ENCODE data around the gene ERC2.

ERC2 gene

DNA sequence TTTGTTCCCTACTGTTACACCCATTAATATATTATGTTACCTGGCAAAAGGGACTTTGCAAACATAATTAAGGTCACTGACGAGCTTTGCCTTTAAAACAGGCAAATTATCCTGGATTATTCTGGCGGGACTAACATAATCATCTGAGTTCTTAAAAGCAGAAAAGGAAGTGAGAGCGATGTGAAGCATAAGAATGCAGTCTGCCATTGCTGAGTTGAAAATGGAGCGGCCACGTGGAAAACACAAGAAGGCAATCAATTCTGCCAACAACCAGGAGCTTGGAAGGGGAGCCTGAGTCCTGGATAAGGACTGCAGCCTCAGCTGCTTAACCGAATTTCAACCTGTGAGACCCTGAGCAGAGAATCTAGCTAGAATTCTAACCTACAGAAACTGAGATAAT, 653.0 kb downstream of the ERC2 start:
- no peaks in the 10 kb centered on the region for H3K9me3 ChIP-seq (ENCODE audit: low read length)
- no peak overlapping the region for H2AFZ ChIP-seq (ENCODE audit: low read depth, low read length)
- H3K27me3 ChIP-seq (ENCODE audit: insufficient read depth, low read length): no peaks in the 10 kb centered on the region
- H3K4me3 ChIP-seq (ENCODE audit: low read length): no peak overlapping the region
- H3K36me3 ChIP-seq (ENCODE audit: insufficient read depth, low read length): no peaks in the 10 kb centered on the region
- H3K4me1 ChIP-seq (ENCODE audit: insufficient read depth, low read length): no peaks in the 10 kb centered on the region

DNA sequence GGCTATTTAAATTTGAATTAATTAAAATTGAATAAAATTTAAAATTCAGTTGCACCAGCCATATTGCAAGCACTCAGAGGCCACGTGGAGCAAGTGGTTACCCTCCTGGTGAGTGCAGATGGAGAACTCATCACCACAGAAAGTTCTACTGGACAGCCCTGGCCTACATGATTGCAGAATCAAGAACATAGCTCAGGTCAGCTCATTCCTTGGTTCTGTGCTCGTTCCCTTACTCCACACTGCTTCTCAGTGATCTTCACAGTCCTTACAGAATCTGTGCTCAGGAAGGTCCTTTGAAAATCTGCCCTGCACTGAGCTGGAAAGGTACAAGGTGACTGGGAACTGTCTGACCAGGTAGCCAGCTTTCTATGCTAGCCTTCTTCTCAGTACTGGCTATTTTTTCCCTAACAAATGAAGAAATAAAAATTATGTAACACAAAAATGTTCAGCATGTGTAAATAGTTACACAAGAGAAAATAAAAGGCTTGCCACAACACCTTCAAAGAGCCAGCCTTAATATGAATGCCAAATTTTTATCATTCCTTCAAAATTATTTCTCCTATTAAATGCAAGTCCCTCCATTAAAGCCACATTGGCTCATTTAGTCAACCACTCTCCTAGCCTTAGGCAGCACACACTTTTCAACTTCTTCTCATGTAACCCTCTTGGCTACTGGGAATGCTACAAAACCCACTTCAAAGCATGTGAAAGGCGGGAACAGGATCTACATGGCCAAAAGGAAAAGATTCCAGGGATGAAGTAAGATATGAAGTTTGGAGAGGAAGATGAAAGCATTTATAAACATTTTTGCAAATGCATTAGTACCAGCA, 654.8 kb downstream of the ERC2 start:
- H3K36me3 ChIP-seq (ENCODE audit: insufficient read depth, low read length): no peaks in the 10 kb centered on the region
- no peaks in the 10 kb centered on the region for H3K4me1 ChIP-seq (ENCODE audit: insufficient read depth, low read length)
- no peak overlapping the region for H3K4me3 ChIP-seq (ENCODE audit: low read length)
- H2AFZ ChIP-seq (ENCODE audit: low read depth, low read length): no peak overlapping the region
- no peaks in the 10 kb centered on the region for H3K9me3 ChIP-seq (ENCODE audit: low read length)
- no peaks in the 10 kb centered on the region for H3K27me3 ChIP-seq (ENCODE audit: insufficient read depth, low read length)

DNA sequence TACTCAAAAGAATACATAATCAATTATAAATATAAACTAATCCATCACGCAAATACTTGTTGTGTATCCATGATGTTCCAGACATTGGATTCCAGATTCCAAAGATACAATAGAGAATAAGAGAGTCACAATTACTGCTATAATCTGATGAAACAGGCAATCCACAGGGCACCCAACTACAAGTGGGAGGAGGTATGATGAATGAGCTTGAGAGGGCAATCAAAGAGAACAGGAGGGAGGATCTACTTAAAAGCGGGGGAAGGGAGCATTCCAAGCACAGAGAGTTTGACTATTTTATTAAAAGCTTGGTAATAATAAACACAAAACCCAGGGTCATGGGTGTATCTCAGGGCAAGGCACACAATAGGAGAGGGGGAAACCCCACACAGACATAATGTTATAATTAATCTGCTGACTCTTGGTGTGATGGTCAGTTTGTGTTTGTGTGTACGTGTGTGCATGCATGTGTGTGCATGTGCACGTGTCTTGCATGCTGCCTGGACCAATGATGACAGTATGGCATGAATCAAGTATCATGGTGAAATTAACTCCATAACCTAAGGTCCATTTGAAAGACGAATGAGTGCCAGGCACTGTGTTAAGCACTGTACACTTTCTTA, 655.8 kb downstream of the ERC2 start:
- H3K27me3 ChIP-seq (ENCODE audit: insufficient read depth, low read length): no peaks in the 10 kb centered on the region
- no peaks in the 10 kb centered on the region for H3K9me3 ChIP-seq (ENCODE audit: low read length)
- no peaks in the 10 kb centered on the region for H3K4me1 ChIP-seq (ENCODE audit: insufficient read depth, low read length)
- no peaks in the 10 kb centered on the region for H3K36me3 ChIP-seq (ENCODE audit: insufficient read depth, low read length)
- H2AFZ ChIP-seq (ENCODE audit: low read depth, low read length): no peak overlapping the region
- H3K4me3 ChIP-seq (ENCODE audit: low read length): no peak overlapping the region

DNA sequence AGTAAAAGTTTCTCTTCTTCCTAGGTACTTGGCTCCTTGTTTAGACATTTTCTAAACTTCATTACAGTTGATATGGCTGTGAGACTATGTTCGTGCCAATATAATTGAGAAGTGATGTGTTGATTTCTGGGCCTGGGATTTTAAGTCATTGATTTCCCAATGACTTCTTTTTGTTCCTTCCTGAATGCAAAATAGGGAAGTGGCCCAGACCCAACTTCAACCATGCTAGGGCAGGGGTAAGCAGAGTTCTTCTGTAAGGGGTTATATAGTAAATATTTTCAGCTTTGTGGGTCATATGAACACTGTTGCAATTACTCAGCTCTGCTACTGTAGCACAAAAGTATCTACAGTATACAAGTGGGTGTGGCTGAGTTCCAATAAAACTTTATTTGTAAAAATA, 661.1 kb downstream of the ERC2 start:
- H3K4me1 ChIP-seq (ENCODE audit: insufficient read depth, low read length): no peaks in the 10 kb centered on the region
- no peaks in the 10 kb centered on the region for H3K36me3 ChIP-seq (ENCODE audit: insufficient read depth, low read length)
- H3K9me3 ChIP-seq (ENCODE audit: low read length): no peaks in the 10 kb centered on the region
- no peaks in the 10 kb centered on the region for H3K27me3 ChIP-seq (ENCODE audit: insufficient read depth, low read length)
- no peak overlapping the region for H3K4me3 ChIP-seq (ENCODE audit: low read length)
- no peak overlapping the region for H2AFZ ChIP-seq (ENCODE audit: low read depth, low read length)

DNA sequence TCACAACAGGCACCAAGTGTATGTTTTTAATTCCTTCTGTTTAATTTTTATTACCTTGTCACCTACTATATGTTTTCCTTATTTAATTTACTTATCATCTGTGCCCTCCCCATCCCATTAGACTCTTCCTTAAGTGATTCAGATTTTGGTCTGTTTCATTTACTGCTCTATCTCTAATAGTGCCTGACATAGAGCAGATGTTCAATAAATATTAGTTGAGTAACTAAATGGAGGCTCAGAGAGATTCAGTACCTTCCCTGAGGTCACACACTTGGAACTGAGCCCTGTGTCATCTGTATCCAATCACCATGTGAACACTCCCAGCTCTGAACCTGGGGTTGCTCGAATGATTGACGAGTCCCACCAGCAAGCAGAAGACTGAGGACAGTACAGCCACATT, 663.1 kb downstream of the ERC2 start:
- Histone ChIP-seq H3K36me3 (ENCODE audit: insufficient read depth, low read length) (no peaks in the 10 kb centered on the region), H3K27me3 (ENCODE audit: insufficient read depth, low read length) (no peaks in the 10 kb centered on the region), H3K4me3 (ENCODE audit: low read length) (no peak overlapping the region), H2AFZ (ENCODE audit: low read depth, low read length) (no peak overlapping the region), H3K4me1 (ENCODE audit: insufficient read depth, low read length) (no peaks in the 10 kb centered on the region), H3K9me3 (ENCODE audit: low read length) (no peaks in the 10 kb centered on the region)

DNA sequence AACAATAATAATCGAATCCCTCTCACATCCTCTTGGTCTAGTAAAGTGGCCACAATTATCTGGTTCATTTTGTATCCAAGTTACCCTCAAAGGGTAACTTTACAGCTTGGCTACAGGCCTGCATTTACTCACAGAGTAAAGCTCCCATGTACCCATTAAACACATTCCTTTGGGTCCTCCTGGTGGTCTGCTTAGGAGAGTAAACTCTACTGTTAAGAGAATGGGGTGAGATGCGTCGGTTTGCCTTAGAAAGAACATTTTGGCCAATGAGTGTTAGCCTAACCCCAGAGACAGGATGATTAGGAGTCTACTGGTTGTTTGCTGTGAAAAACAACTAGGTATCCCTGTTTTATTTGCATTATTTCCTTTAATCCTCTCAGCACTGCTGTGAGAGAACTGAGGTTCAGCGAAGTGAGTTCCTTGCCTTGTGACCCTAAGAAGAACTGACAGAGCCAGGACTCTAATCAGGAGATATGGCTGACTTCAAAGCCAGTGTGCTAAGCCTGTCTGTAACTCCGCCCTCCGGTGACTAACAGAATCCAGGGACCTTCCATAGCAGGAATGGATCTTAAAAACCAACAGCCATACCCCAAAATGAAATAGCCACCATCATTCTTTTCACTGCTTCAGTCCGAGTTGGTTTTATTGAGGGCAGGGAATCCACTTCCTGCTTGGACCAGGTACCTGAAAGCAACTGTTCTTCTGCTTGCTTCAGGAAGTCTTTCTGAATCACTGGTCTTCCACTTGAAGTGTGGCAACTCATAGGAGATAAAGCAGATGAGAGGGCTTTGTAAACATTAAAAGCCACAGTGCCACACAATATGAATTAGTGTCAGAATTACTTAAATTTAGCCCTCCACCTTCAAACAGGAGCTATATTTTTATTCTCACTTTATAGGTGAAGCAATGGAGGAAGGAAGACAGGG, 663.8 kb downstream of the ERC2 start:
- Histone ChIP-seq H3K36me3 (ENCODE audit: insufficient read depth, low read length) (no peaks in the 10 kb centered on the region), H3K4me1 (ENCODE audit: insufficient read depth, low read length) (no peaks in the 10 kb centered on the region), H3K9me3 (ENCODE audit: low read length) (no peaks in the 10 kb centered on the region), H2AFZ (ENCODE audit: low read depth, low read length) (no peak overlapping the region), H3K4me3 (ENCODE audit: low read length) (no peak overlapping the region), H3K27me3 (ENCODE audit: insufficient read depth, low read length) (no peaks in the 10 kb centered on the region)

DNA sequence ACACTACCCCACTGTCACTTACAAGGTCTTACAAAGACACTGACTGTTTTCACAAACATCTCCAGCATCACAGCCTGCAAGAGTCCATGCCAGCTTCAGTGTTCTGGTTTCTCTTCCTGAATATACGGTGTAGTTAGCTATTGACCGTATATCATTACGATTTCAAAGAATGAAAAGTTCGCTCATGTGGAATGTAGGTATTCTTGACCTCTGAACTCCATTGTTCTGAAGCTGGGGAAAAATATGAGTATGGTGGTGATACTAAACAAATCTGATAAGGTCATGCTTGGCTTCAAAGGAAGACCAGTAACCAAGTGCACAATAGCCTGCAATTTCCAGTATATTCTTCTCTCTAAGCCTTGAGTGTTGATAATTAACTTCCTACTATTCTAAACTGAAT, 665.5 kb downstream of the ERC2 start:
- Histone ChIP-seq H3K9me3 (ENCODE audit: low read length) (no peaks in the 10 kb centered on the region), H3K4me1 (ENCODE audit: insufficient read depth, low read length) (no peaks in the 10 kb centered on the region), H3K36me3 (ENCODE audit: insufficient read depth, low read length) (no peaks in the 10 kb centered on the region), H2AFZ (ENCODE audit: low read depth, low read length) (no peak overlapping the region), H3K4me3 (ENCODE audit: low read length) (no peak overlapping the region), H3K27me3 (ENCODE audit: insufficient read depth, low read length) (no peaks in the 10 kb centered on the region)

DNA sequence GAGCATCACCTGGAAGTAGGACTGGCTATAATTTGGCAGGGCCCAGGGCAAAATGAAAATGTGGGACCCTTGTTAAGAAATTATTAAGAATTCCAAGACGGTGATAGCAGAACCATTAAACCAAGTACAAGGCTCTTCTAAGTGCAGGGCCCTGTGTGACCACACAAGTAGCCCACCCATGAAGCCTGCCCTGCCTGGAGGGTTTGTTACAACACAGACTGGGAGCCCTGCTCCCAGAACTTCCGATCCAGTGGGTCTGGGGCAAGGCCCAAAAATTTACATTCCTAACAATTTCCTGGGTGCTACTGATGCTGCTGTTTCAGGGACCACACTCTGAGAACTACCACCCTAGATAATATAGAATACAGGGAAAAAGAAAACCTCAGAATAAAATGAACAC, 666.6 kb downstream of the ERC2 start:
- no peaks in the 10 kb centered on the region for H3K27me3 ChIP-seq (ENCODE audit: insufficient read depth, low read length)

DNA sequence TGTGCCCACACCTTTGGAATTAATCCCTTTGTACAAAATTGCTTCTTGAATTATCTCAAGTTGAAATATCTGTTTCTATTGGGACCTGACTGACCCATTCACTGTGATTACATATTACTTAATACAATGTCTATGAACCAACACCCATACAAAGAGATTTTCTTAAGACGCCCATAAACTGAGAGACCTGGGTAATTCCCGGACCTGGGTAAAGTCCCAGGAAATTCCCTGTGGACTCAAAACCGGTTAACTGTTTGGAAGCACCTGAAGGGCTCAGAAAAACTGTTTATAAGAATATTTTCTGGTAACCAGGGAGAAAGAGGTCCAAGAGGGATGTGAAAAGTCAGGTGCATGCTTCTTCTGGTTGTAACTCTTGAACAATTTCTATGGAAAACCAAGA, 667.2 kb downstream of the ERC2 start:
- Histone ChIP-seq H2AFZ (ENCODE audit: low read depth, low read length) (no peak overlapping the region), H3K36me3 (ENCODE audit: insufficient read depth, low read length) (no peaks in the 10 kb centered on the region), H3K4me1 (ENCODE audit: insufficient read depth, low read length) (no peaks in the 10 kb centered on the region), H3K9me3 (ENCODE audit: low read length) (no peaks in the 10 kb centered on the region), H3K4me3 (ENCODE audit: low read length) (no peak overlapping the region), H3K27me3 (ENCODE audit: insufficient read depth, low read length) (no peaks in the 10 kb centered on the region)

More for the DNA sequence above, 666.6 kb downstream of the ERC2 start:
- H3K4me3 ChIP-seq (ENCODE audit: low read length): no peak overlapping the region
- no peak overlapping the region for H2AFZ ChIP-seq (ENCODE audit: low read depth, low read length)
- H3K4me1 ChIP-seq (ENCODE audit: insufficient read depth, low read length): no peaks in the 10 kb centered on the region
- no peaks in the 10 kb centered on the region for H3K36me3 ChIP-seq (ENCODE audit: insufficient read depth, low read length)
- no peaks in the 10 kb centered on the region for H3K9me3 ChIP-seq (ENCODE audit: low read length)

DNA sequence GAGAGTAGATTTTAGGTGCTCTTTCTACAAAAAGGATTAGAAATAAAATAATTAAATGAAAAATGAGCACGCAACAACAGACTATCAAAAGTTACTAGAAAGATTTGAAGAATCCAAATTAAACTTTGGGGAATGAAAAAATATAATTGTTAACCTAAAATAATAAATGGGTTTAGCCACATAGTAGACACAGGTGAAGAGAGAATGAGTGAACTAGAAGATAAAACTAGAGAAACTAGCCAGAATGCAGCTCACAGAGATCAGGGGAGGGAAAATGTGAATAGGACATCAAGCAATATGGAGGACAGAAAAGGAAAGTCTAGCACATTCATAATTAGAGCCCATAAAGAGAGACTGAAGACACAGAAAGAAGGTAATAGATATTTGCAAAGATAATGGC, 670.5 kb downstream of the ERC2 start:
- no peaks in the 10 kb centered on the region for H3K27me3 ChIP-seq (ENCODE audit: insufficient read depth, low read length)
- no peak overlapping the region for H3K4me3 ChIP-seq (ENCODE audit: low read length)
- H2AFZ ChIP-seq (ENCODE audit: low read depth, low read length): no peak overlapping the region
- H3K36me3 ChIP-seq (ENCODE audit: insufficient read depth, low read length): no peaks in the 10 kb centered on the region
- no peaks in the 10 kb centered on the region for H3K9me3 ChIP-seq (ENCODE audit: low read length)
- no peaks in the 10 kb centered on the region for H3K4me1 ChIP-seq (ENCODE audit: insufficient read depth, low read length)

DNA sequence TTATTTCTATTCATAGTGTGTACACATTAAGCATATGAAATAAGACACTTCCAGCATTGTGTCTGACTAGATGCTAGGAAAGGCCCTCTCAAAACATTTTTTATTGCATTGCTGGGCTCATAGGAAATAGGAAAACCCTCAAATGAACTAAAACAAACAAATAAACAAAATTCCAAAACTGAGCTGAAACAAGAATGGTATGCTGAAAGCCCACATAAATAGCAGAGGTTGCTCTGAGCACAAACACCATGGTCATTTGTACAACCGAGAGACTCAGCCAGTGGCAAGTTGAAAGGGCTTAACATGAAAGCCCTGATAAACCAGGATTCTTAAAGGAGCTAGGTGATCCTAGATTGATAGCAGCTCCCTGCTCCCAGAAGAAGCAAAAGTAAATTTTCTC, 671.2 kb downstream of the ERC2 start:
- no peaks in the 10 kb centered on the region for H3K27me3 ChIP-seq (ENCODE audit: insufficient read depth, low read length)
- no peak overlapping the region for H2AFZ ChIP-seq (ENCODE audit: low read depth, low read length)
- no peak overlapping the region for H3K4me3 ChIP-seq (ENCODE audit: low read length)

DNA sequence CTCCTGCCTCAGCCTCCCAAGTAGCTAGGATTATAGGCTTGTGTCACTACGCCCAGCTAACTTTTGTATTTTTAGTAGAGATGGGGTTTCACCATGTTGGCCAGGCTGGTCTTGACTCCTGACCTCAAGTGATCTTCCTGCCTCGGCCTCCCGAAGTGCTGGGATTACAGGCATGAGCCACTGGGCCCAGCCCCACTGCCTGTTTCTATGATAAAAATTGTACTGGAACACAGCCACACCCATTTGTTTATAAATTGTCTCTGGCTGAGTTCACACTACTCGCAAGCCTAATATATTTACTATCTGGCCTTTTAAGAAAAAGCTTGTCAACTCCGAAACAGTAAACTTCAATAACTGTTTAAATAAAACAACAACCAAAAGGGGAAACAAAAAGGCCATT, 671.7 kb downstream of the ERC2 start:
- Histone ChIP-seq H3K4me3 (ENCODE audit: low read length) (no peak overlapping the region), H3K27me3 (ENCODE audit: insufficient read depth, low read length) (no peaks in the 10 kb centered on the region), H3K9me3 (ENCODE audit: low read length) (no peaks in the 10 kb centered on the region), H3K36me3 (ENCODE audit: insufficient read depth, low read length) (no peaks in the 10 kb centered on the region), H2AFZ (ENCODE audit: low read depth, low read length) (no peak overlapping the region), H3K4me1 (ENCODE audit: insufficient read depth, low read length) (no peaks in the 10 kb centered on the region)

More for the DNA sequence above, 671.2 kb downstream of the ERC2 start:
- Histone ChIP-seq H3K9me3 (ENCODE audit: low read length) (no peaks in the 10 kb centered on the region), H3K4me1 (ENCODE audit: insufficient read depth, low read length) (no peaks in the 10 kb centered on the region), H3K36me3 (ENCODE audit: insufficient read depth, low read length) (no peaks in the 10 kb centered on the region)

DNA sequence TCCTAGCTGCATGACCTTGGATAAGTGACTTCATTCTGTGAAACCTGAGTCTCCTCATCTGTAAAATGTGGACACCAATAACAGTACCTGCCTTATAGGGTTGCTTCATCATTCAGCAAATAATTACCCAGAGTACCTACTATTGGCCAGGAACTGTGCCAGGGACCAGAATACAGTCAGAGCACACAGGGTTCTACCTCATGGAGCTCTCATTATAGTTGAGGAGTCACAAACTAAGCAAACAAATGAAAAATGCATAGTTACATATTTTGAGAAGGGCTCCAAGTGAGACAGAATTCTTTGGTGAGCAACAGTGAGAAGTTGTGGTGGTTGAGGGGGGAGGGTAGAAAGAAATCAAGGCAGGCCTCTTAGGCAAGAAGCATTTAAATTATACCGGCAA, 672.5 kb downstream of the ERC2 start:
- no peaks in the 10 kb centered on the region for H3K9me3 ChIP-seq (ENCODE audit: low read length)
- no peak overlapping the region for H2AFZ ChIP-seq (ENCODE audit: low read depth, low read length)
- no peaks in the 10 kb centered on the region for H3K36me3 ChIP-seq (ENCODE audit: insufficient read depth, low read length)
- H3K27me3 ChIP-seq (ENCODE audit: insufficient read depth, low read length): no peaks in the 10 kb centered on the region
- no peaks in the 10 kb centered on the region for H3K4me1 ChIP-seq (ENCODE audit: insufficient read depth, low read length)
- no peak overlapping the region for H3K4me3 ChIP-seq (ENCODE audit: low read length)
